ENCODE measurements around the gene CCDC187. TPM values are rescaled to one million over a fixed set of nuclear protein-coding genes. Genes with fewer than 3 reads are reported as not detected.

Gene CCDC187
- total and polyA plus RNA-seq, 2 of the 13 experiments (the other 11 are each of a cell fraction or from before 2014, with no cell fraction given) = 0.03 to 0.13 TPM

DNA sequence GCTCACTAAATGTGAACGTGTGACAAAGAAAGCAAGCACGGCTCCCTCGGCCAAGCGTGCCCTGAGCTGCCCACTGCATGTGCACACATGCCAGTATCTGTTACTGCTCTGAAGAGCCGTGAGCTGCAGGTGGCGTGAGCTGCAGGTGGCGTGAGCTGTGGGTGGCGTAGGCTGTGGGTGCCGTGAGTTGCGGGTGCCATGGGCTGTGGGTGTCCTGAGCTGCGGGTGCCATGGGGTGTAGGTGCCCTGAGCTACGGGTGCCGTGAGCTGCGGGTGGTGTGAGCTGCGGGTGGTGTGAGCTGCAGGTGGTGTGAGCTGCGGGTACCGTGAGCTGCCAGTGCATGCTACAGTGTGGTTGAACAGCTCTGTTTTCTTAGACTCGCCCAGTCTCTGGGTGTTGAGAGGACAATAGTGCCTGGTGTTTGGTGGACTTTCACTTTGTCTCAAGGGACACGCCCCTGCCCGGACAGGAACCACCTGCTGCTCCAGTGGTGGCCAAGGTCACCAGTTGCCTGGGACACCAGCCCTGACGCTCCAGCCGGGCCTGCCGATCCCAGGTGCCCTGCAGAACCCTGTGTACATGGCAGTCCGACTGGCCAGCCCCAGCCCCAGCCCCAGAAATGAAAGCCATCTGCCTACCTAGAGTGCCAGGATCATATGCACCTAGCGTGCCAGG lies 6.7 kb downstream of the CCDC187 start (continued):
- TF ChIP-seq ELF4 (CRISPR knock-in tag; IDR thresholded peaks at IDR 0.05; ENCODE audit: borderline replicate concordance) (no peak), KAT2B (IDR thresholded peaks at IDR 0.05; ENCODE audit: borderline replicate concordance, low read depth, low read length) (no peak), ZNF770 (CRISPR knock-in tag; IDR thresholded peaks at IDR 0.05) (no peak), MAFF (IDR thresholded peaks at IDR 0.05; ENCODE audit: low read depth, low read length) (no peak), HNF4A (CRISPR knock-in tag; IDR thresholded peaks at IDR 0.05) (peak; percentile 46; the same call in 1 of the 2 replicates), SKIL (CRISPR knock-in tag; IDR thresholded peaks at IDR 0.05; ENCODE audit: borderline replicate concordance) (peak; percentile 42; the same call in 1 of the 2 replicates), ZNF790 (CRISPR knock-in tag; IDR thresholded peaks at IDR 0.05; ENCODE audit: borderline replicate concordance) (no peak), STAT5B (CRISPR knock-in tag; IDR thresholded peaks at IDR 0.05) (no peak), SNAPC2 (CRISPR knock-in tag; IDR thresholded peaks at IDR 0.05) (no peak), ZNF652 (CRISPR knock-in tag; IDR thresholded peaks at IDR 0.05; ENCODE audit: borderline replicate concordance, low read depth) (no peak), HNRNPUL1 (IDR thresholded peaks at IDR 0.05; ENCODE audit: low read depth, low read length) (no peak), TFAP4 (IDR thresholded peaks at IDR 0.05; ENCODE audit: borderline replicate concordance, low read depth) (peak; percentile 87; the same call in 1 of the 2 replicates), SMAD3 (CRISPR knock-in tag; IDR thresholded peaks at IDR 0.05) (no peak), AGO1 (IDR thresholded peaks at IDR 0.05; ENCODE audit: low read depth, low read length, poor library complexity, severe bottlenecking) (no peak), ZNF556 (CRISPR knock-in tag; IDR thresholded peaks at IDR 0.05; ENCODE audit: borderline replicate concordance) (peak; percentile 57; the same call in 1 of the 2 replicates), ZMYM2 (CRISPR knock-in tag; IDR thresholded peaks at IDR 0.05) (no peak), NFE2 (CRISPR knock-in tag; IDR thresholded peaks at IDR 0.05) (no peak)
- TF ChIP-seq, protein P1, sequence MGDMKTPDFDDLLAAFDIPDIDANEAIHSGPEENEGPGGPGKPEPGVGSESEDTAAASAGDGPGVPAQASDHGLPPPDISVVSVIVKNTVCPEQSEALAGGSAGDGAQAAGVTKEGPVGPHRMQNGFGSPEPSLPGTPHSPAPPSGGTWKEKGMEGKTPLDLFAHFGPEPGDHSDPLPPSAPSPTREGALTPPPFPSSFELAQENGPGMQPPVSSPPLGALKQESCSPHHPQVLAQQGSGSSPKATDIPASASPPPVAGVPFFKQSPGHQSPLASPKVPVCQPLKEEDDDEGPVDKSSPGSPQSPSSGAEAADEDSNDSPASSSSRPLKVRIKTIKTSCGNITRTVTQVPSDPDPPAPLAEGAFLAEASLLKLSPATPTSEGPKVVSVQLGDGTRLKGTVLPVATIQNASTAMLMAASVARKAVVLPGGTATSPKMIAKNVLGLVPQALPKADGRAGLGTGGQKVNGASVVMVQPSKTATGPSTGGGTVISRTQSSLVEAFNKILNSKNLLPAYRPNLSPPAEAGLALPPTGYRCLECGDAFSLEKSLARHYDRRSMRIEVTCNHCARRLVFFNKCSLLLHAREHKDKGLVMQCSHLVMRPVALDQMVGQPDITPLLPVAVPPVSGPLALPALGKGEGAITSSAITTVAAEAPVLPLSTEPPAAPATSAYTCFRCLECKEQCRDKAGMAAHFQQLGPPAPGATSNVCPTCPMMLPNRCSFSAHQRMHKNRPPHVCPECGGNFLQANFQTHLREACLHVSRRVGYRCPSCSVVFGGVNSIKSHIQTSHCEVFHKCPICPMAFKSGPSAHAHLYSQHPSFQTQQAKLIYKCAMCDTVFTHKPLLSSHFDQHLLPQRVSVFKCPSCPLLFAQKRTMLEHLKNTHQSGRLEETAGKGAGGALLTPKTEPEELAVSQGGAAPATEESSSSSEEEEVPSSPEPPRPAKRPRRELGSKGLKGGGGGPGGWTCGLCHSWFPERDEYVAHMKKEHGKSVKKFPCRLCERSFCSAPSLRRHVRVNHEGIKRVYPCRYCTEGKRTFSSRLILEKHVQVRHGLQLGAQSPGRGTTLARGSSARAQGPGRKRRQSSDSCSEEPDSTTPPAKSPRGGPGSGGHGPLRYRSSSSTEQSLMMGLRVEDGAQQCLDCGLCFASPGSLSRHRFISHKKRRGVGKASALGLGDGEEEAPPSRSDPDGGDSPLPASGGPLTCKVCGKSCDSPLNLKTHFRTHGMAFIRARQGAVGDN (CRISPR knock-in tag; IDR thresholded peaks at IDR 0.05) = peak; percentile 80
- TF ChIP-seq, protein P2, sequence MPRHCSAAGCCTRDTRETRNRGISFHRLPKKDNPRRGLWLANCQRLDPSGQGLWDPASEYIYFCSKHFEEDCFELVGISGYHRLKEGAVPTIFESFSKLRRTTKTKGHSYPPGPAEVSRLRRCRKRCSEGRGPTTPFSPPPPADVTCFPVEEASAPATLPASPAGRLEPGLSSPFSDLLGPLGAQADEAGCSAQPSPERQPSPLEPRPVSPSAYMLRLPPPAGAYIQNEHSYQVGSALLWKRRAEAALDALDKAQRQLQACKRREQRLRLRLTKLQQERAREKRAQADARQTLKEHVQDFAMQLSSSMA (CRISPR knock-in tag; IDR thresholded peaks at IDR 0.05) = no peak
